ENCODE results near the gene CAND1.
"Not testable (repeated sequence)": the region's sequence is repeated elsewhere in the genome, so short reads cannot be mapped to it uniquely, and the experiment has no call there.

Gene CAND1

DNA sequence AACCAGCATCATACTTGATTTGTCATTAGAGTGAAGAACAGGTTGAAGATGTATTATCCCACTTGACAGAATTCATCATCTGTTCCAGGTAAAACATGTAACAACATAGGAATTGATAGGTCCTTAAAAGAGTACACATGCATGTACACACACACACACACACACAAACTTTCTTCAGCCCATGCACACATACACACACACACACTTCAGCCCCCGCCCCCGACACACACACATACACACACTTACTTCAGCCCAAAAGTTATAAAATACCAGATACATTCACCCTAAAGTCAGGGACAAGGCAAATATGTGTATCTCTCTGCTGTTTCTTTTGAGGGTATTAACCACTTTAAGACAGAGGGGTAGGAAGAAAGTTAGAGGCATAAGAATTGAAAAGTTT is 15.4 kb downstream of the CAND1 start:
- no peak for DNase-seq

DNA sequence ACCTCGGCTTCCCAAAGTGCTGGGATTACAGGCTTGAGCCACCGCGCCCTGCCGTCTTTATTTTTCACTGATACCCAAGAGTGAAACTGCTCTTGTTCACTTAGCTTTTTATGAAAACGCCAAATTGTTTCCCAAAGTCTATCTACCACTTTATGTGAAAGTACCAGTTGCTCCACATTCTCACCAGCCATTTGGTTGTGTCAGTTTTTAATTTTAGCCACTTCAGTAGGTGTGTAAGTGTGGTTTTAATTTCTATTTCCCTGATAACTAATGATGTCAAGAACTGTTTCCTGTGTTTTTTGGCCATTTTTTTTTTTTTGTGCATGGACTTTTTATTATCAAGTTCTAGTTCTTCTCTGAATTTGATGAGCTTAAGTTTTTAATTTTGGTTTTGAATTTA is 17.1 kb downstream of the CAND1 start:
- DNase-seq = no peak

DNA sequence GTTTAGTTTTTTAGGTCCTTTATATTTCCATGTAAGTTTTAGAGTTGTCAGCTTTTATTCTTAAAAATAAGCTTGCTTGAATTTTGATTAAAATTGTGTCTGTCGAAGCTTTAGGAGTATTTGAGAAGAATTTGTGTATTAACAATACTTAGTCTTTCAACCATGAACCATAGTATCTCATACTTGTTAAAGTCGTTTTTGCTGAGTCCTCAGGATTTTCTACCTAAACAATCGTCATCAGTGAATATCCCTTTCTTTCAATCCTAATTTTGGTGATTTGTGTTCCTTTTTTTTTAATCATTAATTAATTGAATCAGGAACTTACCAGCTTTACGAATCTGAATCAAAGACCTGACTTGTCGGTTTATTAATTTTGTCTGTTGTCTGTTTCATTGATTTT is 18.2 kb downstream of the CAND1 start:
- DNase-seq = no peak

DNA sequence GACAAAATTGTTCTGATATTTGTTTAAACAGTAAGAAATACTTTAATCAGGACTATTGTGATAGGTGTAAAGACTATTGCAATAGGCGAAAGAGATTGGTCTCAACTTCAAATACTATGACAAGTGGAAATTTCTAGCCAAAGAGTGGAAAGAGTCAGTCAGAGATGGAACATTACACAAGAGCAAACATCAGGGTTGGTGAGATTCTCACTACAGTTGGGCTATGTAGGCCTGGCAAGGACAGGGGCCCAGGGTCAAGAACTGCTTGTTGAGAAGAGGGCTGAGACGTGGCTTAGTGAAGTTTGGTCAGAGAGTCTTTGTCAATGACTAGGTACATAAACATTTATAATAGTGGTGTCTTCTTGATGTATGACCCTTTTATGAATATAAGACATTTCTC is 19.4 kb downstream of the CAND1 start:
- no peak for DNase-seq

DNA sequence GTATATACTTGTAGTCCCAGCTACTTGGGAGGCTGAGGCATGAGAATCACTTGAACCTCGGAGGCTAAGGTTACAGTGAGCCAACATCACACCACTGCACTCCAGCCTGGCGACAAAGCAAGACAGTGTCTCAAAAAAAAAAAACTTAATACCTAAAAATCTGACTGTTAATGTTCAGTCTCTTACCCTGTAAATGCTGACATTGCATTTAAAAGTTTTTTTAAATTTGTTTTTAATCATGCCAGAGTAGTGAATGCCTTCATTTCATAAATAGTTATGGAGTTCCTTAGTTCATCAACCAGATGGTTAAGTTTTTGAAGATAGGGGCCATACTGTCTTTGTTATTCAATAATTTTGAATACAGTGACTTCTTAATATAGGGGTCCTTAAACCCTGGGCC is 21.2 kb downstream of the CAND1 start:
- no peak for DNase-seq

DNA sequence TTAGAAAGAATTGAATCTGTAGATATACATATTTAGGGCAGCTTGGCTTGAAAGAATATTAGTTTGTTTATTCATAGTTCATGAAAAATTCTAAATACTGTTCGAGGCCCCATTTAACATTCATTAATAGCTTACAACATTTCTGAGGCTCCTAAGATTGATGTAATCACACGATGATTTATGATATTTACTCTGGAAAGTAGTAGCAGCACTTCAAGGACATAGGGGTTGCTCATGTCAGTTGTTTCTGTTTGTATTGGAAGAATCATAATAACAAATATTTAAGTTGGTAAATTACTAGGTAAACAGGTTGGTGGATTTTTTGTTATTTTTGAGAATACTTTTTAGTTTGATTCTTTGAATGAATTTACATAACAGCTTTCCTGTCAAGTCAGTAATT is 30.4 kb downstream of the CAND1 start:
- DNase-seq = no peak

DNA sequence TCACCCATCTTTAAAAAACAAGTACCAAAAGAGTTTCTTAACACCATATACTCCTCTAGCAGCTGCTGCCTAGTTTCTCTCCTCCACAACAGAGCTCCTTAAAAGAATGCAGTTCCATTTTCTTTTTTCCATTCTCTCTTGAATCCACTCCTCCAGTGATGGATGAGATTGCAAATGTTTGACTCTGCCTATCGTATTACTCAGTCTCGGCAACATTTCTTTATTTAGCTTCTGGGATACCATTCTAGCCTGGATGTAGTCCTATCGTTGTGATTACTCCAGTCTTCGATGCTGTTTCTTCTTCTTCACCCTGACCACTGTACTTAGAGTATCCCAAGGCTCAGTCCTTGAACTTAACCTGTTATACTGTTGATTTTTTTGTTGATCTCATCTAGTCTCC is 30.8 kb downstream of the CAND1 start:
- no peak for DNase-seq

DNA sequence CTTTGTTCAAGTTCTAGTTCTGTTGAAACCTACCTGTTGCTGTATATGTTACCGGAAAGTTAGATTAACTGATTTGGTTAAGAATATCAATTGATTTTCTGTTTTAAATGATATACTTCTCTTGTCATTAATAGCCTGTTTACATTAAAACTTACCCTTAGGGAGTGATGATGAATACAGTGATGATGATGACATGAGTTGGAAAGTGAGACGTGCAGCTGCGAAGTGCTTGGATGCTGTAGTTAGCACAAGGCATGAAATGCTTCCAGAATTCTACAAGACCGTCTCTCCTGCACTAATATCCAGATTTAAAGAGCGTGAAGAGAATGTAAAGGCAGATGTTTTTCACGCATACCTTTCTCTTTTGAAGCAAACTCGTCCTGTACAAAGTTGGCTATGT is 33.0 kb downstream of the CAND1 start:
- no peak for DNase-seq

DNA sequence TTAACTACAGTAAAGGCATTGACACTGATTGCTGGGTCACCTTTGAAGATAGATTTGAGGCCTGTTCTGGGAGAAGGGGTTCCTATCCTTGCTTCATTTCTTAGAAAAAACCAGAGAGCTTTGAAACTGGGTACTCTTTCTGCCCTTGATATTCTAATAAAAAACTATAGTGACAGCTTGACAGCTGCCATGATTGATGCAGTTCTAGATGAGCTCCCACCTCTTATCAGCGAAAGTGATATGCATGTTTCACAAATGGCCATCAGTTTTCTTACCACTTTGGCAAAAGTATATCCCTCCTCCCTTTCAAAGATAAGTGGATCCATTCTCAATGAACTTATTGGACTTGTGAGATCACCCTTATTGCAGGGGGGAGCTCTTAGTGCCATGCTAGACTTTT is 36.4 kb downstream of the CAND1 start:
- no peak for DNase-seq

DNA sequence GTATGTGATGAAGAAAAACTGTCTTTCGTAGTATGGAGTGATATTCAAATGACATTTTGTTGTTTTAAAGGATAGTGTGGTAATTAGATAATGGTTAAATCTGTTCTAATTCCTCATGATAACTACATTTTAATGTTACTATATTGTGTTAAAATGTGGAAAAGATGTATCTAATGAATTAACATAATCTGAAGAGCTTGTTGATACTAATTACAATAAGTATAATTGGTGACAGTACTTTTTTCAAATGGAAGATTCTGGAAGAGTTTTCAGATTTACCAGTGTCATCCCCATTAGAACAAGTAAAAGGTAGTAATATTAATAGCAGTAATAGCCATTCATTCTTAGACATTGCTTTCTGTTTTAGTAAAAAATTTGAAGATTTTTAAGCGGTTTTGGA is 37.6 kb downstream of the CAND1 start:
- no peak for DNase-seq

DNA sequence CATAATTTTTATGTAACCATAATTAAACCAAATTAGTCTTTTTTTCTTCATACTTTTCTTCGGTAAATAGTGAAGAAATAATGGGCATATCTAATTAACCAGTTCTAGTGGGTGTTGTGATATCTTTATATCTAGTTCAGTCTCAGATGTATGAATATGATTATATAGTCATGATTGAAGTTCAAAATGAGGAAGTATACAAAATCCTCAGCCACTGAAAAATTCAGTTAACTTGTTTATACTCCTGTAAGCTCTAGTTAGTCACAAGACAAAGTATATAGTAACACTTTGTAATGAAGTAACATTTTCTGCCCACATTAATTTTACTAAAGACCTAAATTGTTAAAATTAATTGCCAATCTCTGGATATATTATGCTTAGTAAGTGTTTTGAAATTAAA is 46.5 kb downstream of the CAND1 start:
- DNase-seq = no peak

DNA sequence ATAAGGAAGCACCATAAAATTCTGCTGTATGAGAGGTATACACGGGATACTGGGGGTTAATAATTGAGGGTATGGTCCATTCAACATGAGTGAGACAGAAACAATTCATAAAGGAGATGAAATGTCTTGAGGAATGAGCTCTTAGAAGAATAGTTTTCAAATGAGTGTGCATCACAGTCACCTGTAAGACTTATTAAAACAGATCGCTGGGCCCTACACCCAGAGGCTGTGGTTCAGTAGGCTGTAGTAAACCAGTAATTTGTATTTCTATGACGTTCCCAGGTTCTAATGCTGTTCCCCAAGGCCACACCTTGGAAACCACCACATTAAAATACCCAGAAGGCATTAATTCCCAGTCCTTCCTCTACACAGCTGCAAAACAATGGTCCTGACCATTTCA is 49.6 kb downstream of the CAND1 start:
- DNase-seq = no peak

DNA sequence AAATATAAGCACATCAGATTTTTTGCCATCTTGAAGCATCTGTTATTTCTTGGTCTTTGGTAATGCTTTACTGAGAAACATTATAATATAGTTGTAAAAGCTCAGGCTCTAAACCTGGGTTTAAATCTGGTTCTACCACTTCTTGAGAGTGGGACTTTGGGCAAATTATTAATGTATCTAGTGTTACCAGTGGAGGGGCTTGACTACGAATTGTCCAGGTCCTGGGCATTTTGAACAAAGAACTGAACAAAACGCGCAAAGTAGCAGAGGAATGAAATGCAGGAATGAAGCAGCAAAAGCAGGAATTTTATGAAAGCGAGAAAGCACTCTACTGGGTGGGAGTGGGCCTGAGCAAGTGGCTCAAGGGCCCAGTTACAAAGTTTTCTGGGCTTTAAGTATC is 50.8 kb downstream of the CAND1 start:
- DNase-seq = no peak

DNA sequence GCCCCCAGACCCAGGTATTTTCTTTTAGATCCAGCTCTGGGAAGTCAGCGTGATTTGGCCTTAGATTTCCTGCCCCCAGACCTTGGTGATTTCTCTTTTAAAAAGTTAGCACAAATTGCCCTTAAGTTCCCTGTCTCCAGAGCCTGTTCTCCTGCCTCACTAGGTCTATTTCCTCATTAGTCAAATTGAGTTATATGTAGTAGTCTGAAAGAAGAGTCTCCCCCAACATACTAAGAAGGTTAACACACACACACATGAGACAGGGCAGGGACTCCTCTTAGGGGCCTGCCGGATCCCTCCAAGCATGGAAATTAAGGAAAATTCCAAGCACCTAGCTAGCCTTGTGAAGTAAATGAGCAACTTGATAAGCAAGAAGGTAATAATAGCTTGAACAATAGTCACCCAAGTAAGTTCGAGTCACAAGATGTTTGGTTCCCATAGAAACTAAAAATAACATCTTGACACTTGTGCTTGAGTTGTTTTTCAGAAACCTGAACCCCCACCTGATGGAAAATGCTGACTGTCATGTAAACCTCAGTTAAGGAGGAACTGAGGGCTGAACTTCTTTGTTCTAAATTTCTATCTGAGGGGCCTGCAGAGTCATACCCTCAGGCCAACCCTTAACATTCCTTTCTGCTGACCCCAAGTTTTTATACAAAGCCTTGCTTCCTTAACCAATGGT is 51.6 kb downstream of the CAND1 start:
- no peak for DNase-seq

DNA sequence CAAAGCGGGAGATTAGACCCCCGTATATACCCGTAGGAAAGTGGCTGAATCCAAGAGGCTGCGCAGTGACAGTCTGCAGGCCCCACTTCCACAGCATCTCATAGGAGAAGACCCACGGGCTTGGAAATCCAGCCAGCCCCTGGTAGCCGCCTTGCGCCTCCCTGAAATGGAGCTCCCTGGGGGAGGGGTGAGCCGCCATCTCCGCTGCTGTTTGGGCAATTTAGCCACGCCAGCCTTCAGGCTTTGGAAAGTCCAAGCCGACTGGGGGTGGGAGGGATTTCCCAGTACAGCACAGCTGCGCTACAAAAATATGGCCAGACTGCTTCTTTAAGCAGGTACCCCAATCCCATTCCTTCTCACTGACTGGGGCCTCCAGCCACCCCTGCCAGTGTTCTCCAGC is 53.4 kb downstream of the CAND1 start:
- DNase-seq = no peak

DNA sequence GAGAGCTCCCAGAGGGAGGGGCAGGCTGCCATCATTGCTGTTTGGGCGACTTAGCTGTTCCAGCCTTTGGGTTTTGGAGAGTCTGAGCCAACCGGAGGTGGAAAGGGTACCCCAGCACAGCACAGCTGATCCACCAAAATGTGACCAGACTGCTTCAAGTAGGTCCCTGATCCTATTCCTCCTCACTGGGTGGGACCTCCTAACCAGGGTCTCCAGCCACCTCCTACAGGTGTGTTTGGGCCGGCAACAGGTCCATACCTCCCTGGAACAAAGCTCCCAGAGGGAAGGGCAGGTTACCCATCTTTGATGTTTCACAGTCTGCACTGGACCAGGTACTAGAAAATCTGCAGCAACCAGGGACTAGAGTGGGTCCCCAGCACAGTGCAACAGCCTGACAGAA is 53.8 kb downstream of the CAND1 start:
- no peak for DNase-seq

DNA sequence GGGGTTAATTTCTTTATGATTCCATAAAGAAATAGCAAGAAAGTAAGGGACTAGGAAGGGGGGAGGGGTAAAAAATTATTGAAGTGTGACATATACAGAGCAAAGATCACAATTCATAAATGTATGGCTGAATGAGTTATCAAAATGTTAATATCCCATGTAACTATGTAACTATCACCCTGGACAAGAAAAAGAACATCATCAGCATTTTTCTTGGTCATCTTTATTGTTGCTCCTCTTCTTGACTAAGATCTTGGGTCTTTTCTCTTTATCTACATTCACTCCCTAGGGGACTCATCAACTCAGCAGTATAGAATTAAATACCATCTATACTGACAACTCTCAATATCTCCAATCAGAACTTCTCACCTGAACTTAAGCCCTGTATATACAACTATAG is 57.5 kb downstream of the CAND1 start:
- DNase-seq = no peak

DNA sequence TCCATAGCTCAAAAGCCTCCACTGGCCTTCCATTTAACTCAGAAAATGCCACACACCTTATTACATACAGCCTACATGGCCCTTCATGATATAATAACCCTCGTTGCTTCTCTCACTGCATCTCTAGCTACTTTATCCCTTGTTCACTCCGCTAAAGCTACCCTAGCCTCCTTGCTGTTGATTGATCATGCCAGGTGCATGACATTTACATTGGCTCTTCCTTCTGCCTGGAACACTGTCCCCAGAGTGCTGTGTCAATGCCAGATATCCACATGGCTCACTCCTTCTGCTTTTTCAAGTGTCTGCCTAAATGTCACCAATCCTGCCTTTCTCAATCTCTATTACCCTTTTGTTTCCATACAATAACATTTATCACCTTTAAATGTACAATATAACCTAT is 58.3 kb downstream of the CAND1 start:
- DNase-seq = no peak

DNA sequence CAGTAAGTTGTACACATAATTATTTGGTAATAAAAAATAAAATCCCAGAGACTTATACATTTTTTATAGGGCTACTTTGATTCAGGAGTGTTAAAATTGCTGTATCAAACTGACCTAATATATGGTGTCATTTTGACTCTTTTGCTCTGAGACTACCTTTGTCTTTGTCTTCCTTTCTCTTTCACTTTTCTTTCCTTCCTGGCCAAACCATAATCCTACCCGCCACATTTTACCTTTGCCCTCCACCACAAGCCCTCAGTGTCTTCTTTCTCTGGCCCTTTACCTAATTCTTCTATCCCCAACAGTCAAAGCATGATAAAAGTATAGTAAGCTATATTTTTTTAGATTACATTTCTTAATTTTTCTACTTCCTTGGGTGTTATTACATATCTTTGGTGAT is 62.0 kb downstream of the CAND1 start:
- no peak for DNase-seq

DNA sequence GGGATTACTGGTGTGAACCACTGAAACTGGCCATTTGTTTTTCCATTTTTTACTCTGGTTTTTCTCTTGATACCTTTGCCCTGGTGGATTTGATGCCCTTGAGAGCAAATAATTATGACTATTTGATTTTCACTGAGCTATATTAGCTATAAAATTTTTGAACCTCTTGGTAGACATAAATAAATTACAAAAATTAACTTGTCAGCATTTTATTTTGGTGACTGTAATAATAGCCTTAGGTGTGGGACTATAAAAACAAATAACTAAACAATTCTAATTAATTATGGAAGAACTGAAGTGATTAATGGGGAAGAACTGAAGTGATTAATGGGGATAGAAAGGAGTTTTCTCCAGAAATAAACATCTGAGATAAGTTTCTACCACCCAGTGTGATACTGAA is 62.7 kb downstream of the CAND1 start:
- DNase-seq = no peak

DNA sequence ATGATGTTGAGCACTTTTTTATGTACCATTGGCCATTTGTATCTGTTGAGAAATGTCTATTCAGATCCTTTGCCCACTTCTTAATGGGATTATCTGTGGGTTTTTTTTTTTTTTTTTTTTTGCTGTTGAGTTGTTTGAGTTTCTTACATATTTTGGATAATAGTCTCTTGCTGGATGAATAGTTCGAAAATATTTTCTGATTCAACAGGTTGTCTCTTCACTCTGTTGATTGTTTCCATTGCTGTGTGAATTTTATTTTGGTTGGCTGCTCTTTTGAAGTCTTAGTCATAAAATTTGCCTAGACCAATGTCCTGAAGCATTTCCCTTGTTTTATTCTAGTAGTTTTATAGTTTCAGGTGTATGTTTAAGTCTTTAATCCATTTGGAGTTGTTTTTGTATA is 64.5 kb downstream of the CAND1 start:
- no peak for DNase-seq

DNA sequence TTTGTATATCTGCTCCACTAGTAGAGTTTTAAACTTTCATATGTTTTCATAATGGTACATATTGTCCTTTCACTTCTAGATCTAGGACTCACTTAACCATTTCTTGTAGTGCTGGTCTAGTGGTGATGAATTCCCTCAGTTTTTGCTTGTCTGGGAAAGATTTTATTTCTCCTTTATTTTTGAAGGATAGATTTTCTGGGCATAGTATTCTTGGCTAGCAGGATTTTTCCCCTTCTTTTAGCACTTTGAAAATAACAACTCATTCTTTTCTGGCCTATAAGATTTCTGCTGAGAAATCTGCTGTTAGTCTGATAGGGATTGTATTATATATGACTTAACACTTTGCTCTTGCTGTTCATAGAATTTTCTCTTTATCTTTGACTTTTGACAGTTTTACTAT is 69.3 kb downstream of the CAND1 start:
- DNase-seq = no peak

DNA sequence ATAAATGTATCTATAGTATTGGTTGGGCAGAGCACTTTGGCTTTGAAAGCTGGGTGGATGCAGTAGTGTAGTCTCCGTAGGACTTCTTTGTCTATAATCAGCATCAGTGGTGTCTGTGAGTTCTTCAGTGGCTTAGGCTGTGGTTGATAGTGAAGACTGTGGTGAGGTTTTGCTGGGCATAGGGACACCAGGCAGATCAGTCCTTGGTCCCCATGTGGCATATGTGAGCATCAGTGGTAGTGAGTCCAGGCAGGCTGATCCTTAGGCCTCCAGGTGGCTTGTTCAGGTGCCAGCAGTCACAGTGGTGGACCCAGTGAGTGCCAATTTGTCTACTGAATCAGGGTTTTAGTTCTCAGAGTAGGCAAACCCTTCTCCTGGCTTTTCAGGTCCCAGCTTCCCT is 70.4 kb downstream of the CAND1 start:
- DNase-seq = no peak

DNA sequence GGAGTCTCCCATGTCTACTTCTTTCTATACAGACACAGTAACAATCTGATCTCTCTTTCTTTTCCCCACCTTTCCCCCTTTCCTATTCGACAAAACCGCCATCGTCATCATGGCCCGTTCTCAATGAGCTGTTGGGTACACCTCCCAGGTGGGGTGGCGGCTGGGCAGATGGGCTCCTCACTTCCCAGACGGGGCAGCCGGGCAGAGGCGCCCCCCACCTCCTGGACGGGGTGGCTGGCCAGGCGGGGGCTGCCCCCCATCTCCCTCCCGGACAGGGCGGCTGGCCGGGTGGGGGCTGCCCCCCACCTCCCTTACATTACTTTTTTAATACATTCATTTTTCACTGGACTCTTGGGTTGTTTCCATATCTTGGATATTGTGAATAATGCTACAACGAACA is 71.9 kb downstream of the CAND1 start:
- not testable (repeated sequence) for DNase-seq

DNA sequence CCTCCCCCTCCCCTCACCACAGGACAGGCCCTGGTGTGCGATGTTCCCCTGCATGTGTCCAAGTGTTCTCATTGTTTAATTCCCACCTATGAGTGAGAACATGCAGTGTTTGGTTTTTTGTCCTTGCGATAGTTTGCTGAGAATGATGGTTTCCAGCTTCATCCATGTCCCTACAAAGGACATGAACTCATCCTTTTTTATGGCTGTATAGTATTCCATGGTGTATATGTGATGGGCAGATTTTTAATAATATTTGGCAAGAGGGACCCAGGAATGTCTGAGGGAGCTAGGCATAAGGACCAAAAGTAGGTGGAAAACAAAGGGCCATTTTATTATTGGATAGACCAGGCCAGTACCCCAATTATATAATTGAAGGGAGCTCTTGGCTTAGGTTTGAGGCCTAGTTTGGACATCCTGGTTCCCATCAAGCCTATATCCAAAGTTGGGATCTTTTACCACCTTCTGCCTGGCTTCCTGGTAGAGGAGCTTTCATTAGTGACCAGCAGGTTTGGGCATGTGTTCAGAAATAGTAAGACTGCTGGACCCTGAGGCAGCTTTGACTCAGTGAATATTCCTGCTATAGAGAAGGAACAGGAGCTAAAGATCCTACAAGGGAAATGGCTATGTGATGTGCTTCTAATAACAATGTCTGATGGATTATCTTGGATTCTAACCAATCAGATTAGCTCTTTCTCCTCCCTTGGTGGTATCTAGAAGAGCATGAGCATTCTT is 76.0 kb downstream of the CAND1 start:
- DNase-seq = no peak

Measured in stimulated activated CD4-positive, alpha-beta T cell treated with anti-CD3 and anti-CD28 coated beads, Interleukin-4, amount 100 ng/mL, for 4 hours (primary cell).